IMR-90 (cell line): Measurements from ENCODE around the gene APOL2. TPM values are rescaled to one million over a fixed set of nuclear protein-coding genes. Genes with fewer than 3 reads are reported as not detected.

Experiments used
- ATAC-seq: fragments of 200-7000 bp; cut with Tn5 transposase; 2 replicates; pipeline ENCODE4 v1.9.1; 2020; ENCODE audit warnings: low read depth, mild to moderate bottlenecking, moderate library complexity
- BruUV-seq: library from RNA; stranded (reverse); fragments of 400-500 nt; replicated peaks from 2 replicates; lab custom pipeline; 2021; lab: Mats Ljungman, UMichigan
- CTCF ChIA-PET: fragments of 300-600 bp; formaldehyde crosslinking; extraction: SDS; loops from one replicate; lab custom pipeline; 2021; ENCODE audit warnings: antibody characterized with exemption; lab: Yijun Ruan, JAX
- POLR2A ChIA-PET: fragments of 300-600 bp; sonication (Branson Sonifier 250); formaldehyde crosslinking; loops from one replicate; lab custom pipeline; 2022; ENCODE audit warnings: antibody characterized with exemption; ENCODE audit not compliant: unreplicated experiment; lab: Charles Lee
- DNase-seq: peaks from one replicate; pipeline ENCODE4 v3.0.0; 2013
- H2AFZ ChIP-seq: replicated peaks from 2 replicates; pipeline ENCODE3; 2013; ENCODE audit warnings: low read length, mild to moderate bottlenecking; ENCODE audit not compliant: poor library complexity
- H2AK5ac ChIP-seq: 2 replicates; pipeline ENCODE4 v1.6.1; 2013; ENCODE audit warnings: low read depth, low read length, inconsistent platforms
- H2AK9ac ChIP-seq: replicated peaks from 2 replicates; pipeline ENCODE3; 2013; ENCODE audit warnings: mild to moderate bottlenecking, low read depth, low read length, moderate library complexity; ENCODE audit not compliant: poor library complexity
- H2BK120ac ChIP-seq: 2 replicates; pipeline ENCODE4 v1.6.1; 2013; ENCODE audit warnings: low read depth, low read length, inconsistent platforms
- H2BK15ac ChIP-seq: 3 replicates; pipeline ENCODE4 v1.6.1; 2013; ENCODE audit warnings: low read depth, low read length, inconsistent platforms
- H2BK20ac ChIP-seq: 2 replicates; pipeline ENCODE4 v1.6.1; 2013; ENCODE audit warnings: low read depth, mild to moderate bottlenecking, inconsistent platforms, low read length, moderate library complexity
- H2BK5ac ChIP-seq: 2 replicates; pipeline ENCODE4 v1.6.1; 2013; ENCODE audit warnings: mild to moderate bottlenecking, low read depth, low read length, inconsistent platforms; ENCODE audit not compliant: poor library complexity, severe bottlenecking
- H3K14ac ChIP-seq: replicated peaks from 2 replicates; pipeline ENCODE4 v1.6.1; 2013; ENCODE audit warnings: low read depth, low read length, inconsistent platforms
- H3K18ac ChIP-seq: 2 replicates; pipeline ENCODE4 v1.6.1; 2013; ENCODE audit warnings: low read depth, low read length, control low read depth
- H3K23ac ChIP-seq: 2 replicates; pipeline ENCODE4 v1.6.1; 2013; ENCODE audit warnings: low read depth, low read length, inconsistent platforms
- H3K27ac ChIP-seq: 2 replicates; pipeline ENCODE4 v1.5.1; 2013; ENCODE audit warnings: mild to moderate bottlenecking, control low read depth, low read length; ENCODE audit not compliant: insufficient read depth
- H3K27me3 ChIP-seq: 2 replicates; pipeline ENCODE4 v1.6.1; 2013; ENCODE audit warnings: low read length; ENCODE audit not compliant: control insufficient read depth, insufficient read depth
- H3K36me3 ChIP-seq: 2 replicates; pipeline ENCODE4 v1.6.1; 2013; ENCODE audit warnings: low read length, mixed read lengths; ENCODE audit not compliant: control insufficient read depth, insufficient read depth
- H3K4ac ChIP-seq: 2 replicates; pipeline ENCODE4 v1.6.1; 2013; ENCODE audit warnings: low read depth, low read length, inconsistent platforms
- H3K4me1 ChIP-seq: 2 replicates; pipeline ENCODE4 v1.6.1; 2013; ENCODE audit warnings: low read length, mixed read lengths; ENCODE audit not compliant: control insufficient read depth, insufficient read depth
- H3K4me2 ChIP-seq: 2 replicates; pipeline ENCODE4 v1.6.1; 2013; ENCODE audit warnings: low read depth, mild to moderate bottlenecking, control low read depth, low read length, moderate library complexity
- H3K4me3 ChIP-seq: 2 replicates; pipeline ENCODE4 v1.5.1; 2013; ENCODE audit warnings: low read depth, mild to moderate bottlenecking, control low read depth, low read length, moderate library complexity; ENCODE audit not compliant: insufficient read depth
- H3K56ac ChIP-seq: 2 replicates; pipeline ENCODE4 v1.6.1; 2013; ENCODE audit warnings: low read length, inconsistent platforms; ENCODE audit not compliant: insufficient read depth; ENCODE audit errors: extremely low read depth
- H3K79me1 ChIP-seq, 2 experiments: 2 replicates each; pipeline ENCODE4 v1.6.1; 2013; ENCODE audit warnings: low read length in 2 of 2, inconsistent platforms in 1 of 2, low read depth in 1 of 2
- H3K9ac ChIP-seq: 2 replicates; pipeline ENCODE4 v1.6.1; 2013; ENCODE audit warnings: low read depth, low read length, control low read depth
- H3K9me1 ChIP-seq: 2 replicates; pipeline ENCODE4 v1.6.1; 2013; ENCODE audit warnings: low read length, inconsistent platforms; ENCODE audit not compliant: insufficient read depth
- H3K9me3 ChIP-seq: 2 replicates; pipeline ENCODE4 v1.6.1; 2013; ENCODE audit warnings: low read length; ENCODE audit not compliant: control insufficient read depth, insufficient read depth
- H4K20me1 ChIP-seq: 2 replicates; pipeline ENCODE4 v1.6.1; 2013; ENCODE audit warnings: low read length, inconsistent platforms; ENCODE audit not compliant: insufficient read depth
- H4K5ac ChIP-seq: 2 replicates; pipeline ENCODE4 v1.6.1; 2013; ENCODE audit warnings: mild to moderate bottlenecking, low read depth, low read length, control low read depth
- H4K8ac ChIP-seq, 2 experiments: 2 replicates each; pipeline ENCODE4 v1.6.1; 2013; ENCODE audit warnings: low read depth in 2 of 2, low read length in 2 of 2, control low read depth in 1 of 2, inconsistent platforms in 1 of 2
- H4K91ac ChIP-seq: 2 replicates; pipeline ENCODE4 v1.6.1; 2013; ENCODE audit warnings: low read depth, low read length, inconsistent platforms; ENCODE audit not compliant: insufficient read depth
- BHLHE40 ChIP-seq: fragments of 150-350 bp; IDR thresholded peaks from 2 replicates; pipeline ENCODE4 v1.6.1; 2016; ENCODE audit warnings: mild to moderate bottlenecking, low read depth, low read length
- CEBPB ChIP-seq: IDR thresholded peaks from 2 replicates; pipeline ENCODE4 v1.6.1; 2012; ENCODE audit warnings: low read depth, low read length, improper control_type of control experiment
- CHD1 ChIP-seq: IDR thresholded peaks from 2 replicates; pipeline ENCODE4 v1.6.1; 2012; ENCODE audit warnings: low read depth, low read length, improper control_type of control experiment
- CTCF ChIP-seq: conservative IDR thresholded peaks from 2 replicates; pipeline ENCODE4 v1.5.1; 2012; ENCODE audit warnings: mild to moderate bottlenecking, low read depth, low read length, improper control_type of control experiment
- ELK1 ChIP-seq: fragments of 150-350 bp; IDR thresholded peaks from 2 replicates; pipeline ENCODE4 v1.6.1; 2016; ENCODE audit warnings: low read depth, mild to moderate bottlenecking, low read length, moderate library complexity, borderline replicate concordance
- FOS ChIP-seq: fragments of 150-350 bp; IDR thresholded peaks from 2 replicates; pipeline ENCODE4 v1.6.1; 2016; ENCODE audit warnings: low read depth, low read length
- MAFK ChIP-seq: IDR thresholded peaks from 2 replicates; pipeline ENCODE4 v1.6.1; 2012; ENCODE audit warnings: low read depth, low read length, improper control_type of control experiment
- MAZ ChIP-seq: IDR thresholded peaks from 2 replicates; pipeline ENCODE4 v1.6.1; 2012; ENCODE audit warnings: low read depth, mild to moderate bottlenecking, low read length, improper control_type of control experiment, moderate library complexity, borderline replicate concordance
- MXI1 ChIP-seq: IDR thresholded peaks from 2 replicates; pipeline ENCODE4 v1.6.1; 2012; ENCODE audit warnings: low read depth, mild to moderate bottlenecking, low read length, moderate library complexity, borderline replicate concordance
- NFE2L2 ChIP-seq: fragments of 150-350 bp; IDR thresholded peaks from 2 replicates; pipeline ENCODE4 v1.6.1; 2016; ENCODE audit warnings: low read depth, mild to moderate bottlenecking, low read length
- POLR2A ChIP-seq: IDR thresholded peaks from 2 replicates; pipeline ENCODE4 v1.6.1; 2012; ENCODE audit warnings: mild to moderate bottlenecking, low read depth, low read length
- RAD21 ChIP-seq: IDR thresholded peaks from 2 replicates; pipeline ENCODE4 v1.6.1; 2012; ENCODE audit warnings: low read length, improper control_type of control experiment
- RCOR1 ChIP-seq: IDR thresholded peaks from 2 replicates; pipeline ENCODE4 v1.6.1; 2012; ENCODE audit warnings: mild to moderate bottlenecking, low read length, improper control_type of control experiment; ENCODE audit not compliant: insufficient replicate concordance
- RFX5 ChIP-seq: IDR thresholded peaks from 2 replicates; pipeline ENCODE4 v1.8.0; 2012; ENCODE audit warnings: low read depth, mild to moderate bottlenecking, low read length, moderate library complexity
- SMC3 ChIP-seq: fragments of 150-350 bp; IDR thresholded peaks from 2 replicates; pipeline ENCODE4 v1.6.1; 2016; ENCODE audit warnings: low read depth, mild to moderate bottlenecking, antibody characterized with exemption, low read length, moderate library complexity
- USF2 ChIP-seq: fragments of 150-350 bp; IDR thresholded peaks from 2 replicates; pipeline ENCODE4 v1.6.1; 2017; ENCODE audit warnings: mild to moderate bottlenecking, antibody characterized with exemption, low read length, low read depth
- WGBS, 2 experiments: methylation state at CpG; one replicate each; pipeline versions ENCODE4 v1.1.5 to v1.1.7; 2013; ENCODE audit warnings: missing lambda C conversion rate in 2 of 2; ENCODE audit not compliant: insufficient read length in 1 of 2; ENCODE audit errors: extremely low coverage in 2 of 2; 5-methylcytosine and 5-hydroxymethylcytosine counted together
- dilution Hi-C: fragments of 300-500 bp; cut with HindIII; formaldehyde crosslinking; loops from one replicate; pipeline ENCODE4 v1.14.3; 2018; ENCODE audit warnings: low sequenced_read_pairs; ENCODE audit not compliant: unreplicated experiment
- in situ Hi-C: fragments of 300-500 bp; cut with MboI; formaldehyde crosslinking; loops from 3 replicates; pipeline ENCODE4 v1.14.3; 2019; ENCODE audit warnings: low sequenced_read_pairs, inconsistent platforms, mixed read lengths
- intact Hi-C: fragments of 100-400 bp; cut with micrococcal nuclease; formaldehyde crosslinking; loops from 2 replicates; pipeline ENCODE4 v1.10.0; 2022
- polyA plus RNA-seq, 3 experiments: library from polyadenylated mRNA; depleted of rRNA; stranded (reverse); fragments of >200 nt; gene quantifications; 2 replicates each; pipeline ENCODE4 v1.2.3, GENCODE V29; 2012; ENCODE audit warnings: low replicate concordance in 1 of 3
- total RNA-seq: library from RNA; depleted of rRNA; stranded (reverse); fragments of >200 nt; gene quantifications from 2 replicates; pipeline ENCODE4 v1.2.3, GENCODE V29; 2012

APOL2 gene
- total and polyA plus RNA-seq, 2 of the 4 experiments (the other 2 are of a cell fraction): 13.1 to 57.5 TPM

GRCh38 chr22:36227806-36228205, 11.5 kb downstream of the APOL2 start:
- H3K14ac ChIP-seq: no peak overlapping the region
- no peak overlapping the region for H3K9ac ChIP-seq
- in situ Hi-C loops: no loop called here
- no peak overlapping the region for H3K23ac ChIP-seq
- H2BK20ac ChIP-seq: no peak overlapping the region
- H2AK5ac ChIP-seq: no peak overlapping the region
- no peak overlapping the region for H3K4me2 ChIP-seq
- H2BK15ac ChIP-seq: no peak overlapping the region
- ATAC-seq: no peak
- intact Hi-C loops: no loop called here
- no peak overlapping the region for H3K56ac ChIP-seq
- H4K91ac ChIP-seq: no peak overlapping the region
- WGBS, 2 experiments: 96% methylated on average over 6 of the region's 8 CpGs; no CpG with 5 or more reads in 1 of the 2 experiments
- H3K79me1 ChIP-seq: no peaks in the 10 kb centered on the region
- dilution Hi-C loops: no loop called here
- H4K8ac ChIP-seq: no peak overlapping the region
- no peak for TF ChIP-seq MAFK
- TF ChIP-seq FOS: no peak
- TF ChIP-seq MXI1: no peak
- no peak for TF ChIP-seq USF2
- no peak for TF ChIP-seq RFX5
- TF ChIP-seq SMC3: no peak
- TF ChIP-seq NFE2L2: no peak
- TF ChIP-seq RAD21: no peak
- TF ChIP-seq ELK1: no peak
- no peak for TF ChIP-seq CHD1
- TF ChIP-seq RCOR1: no peak
- TF ChIP-seq CEBPB: no peak
- TF ChIP-seq BHLHE40: no peak
- TF ChIP-seq POLR2A: no peak
- no peak for TF ChIP-seq MAZ
- TF ChIP-seq CTCF: no peak
- H3K18ac ChIP-seq: no peak overlapping the region
- H4K20me1 ChIP-seq: no peaks in the 10 kb centered on the region
- no peaks in the 10 kb centered on the region for H3K9me3 ChIP-seq
- BruUV-seq: no TSS peak
- no peaks in the 10 kb centered on the region for H3K4me1 ChIP-seq
- H3K27me3 ChIP-seq: no peaks in the 10 kb centered on the region
- no peak overlapping the region for H3K27ac ChIP-seq
- peak overlapping the region; percentile 27 for H2AFZ ChIP-seq
- H3K4me3 ChIP-seq: no peak overlapping the region
- H2AK9ac ChIP-seq: no peak overlapping the region
- H3K36me3 ChIP-seq: peaks cover 33% of the 10 kb centered on the region
- no peak overlapping the region for H3K4ac ChIP-seq
- H2BK5ac ChIP-seq: no peak overlapping the region
- no peak overlapping the region for H4K5ac ChIP-seq
- POLR2A ChIA-PET: no interaction called here
- no peak for DNase-seq
- CTCF ChIA-PET: no interaction called here
- 0 out of 2 replicates have a peak, but pooled peaks cover 2% of the 10 kb centered on the region for H3K9me1 ChIP-seq
- no peak overlapping the region for H2BK120ac ChIP-seq
